ENCODE results near the gene VCAM1.

VCAM1 gene

DNA sequence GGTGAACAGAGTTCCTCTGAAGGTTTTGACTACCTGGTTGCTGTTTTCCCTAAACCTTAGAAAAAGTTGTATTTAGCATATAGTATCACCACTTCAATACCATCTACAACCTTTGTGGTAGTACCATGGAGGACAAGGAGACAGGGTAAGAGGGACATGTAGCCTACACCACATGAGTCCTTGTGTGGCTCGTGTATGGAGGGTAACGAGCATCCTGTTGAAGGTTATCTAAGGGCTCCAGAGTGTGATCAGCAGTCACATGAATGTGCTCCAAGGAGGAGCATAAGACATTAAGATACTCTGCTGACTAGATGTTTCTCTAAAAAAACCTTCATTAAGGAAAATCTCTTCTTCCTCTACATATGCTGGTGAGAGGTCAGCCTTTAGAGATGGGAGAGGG lies 67.3 kb downstream of the VCAM1 start:
- TF ChIP-seq, protein P1, sequence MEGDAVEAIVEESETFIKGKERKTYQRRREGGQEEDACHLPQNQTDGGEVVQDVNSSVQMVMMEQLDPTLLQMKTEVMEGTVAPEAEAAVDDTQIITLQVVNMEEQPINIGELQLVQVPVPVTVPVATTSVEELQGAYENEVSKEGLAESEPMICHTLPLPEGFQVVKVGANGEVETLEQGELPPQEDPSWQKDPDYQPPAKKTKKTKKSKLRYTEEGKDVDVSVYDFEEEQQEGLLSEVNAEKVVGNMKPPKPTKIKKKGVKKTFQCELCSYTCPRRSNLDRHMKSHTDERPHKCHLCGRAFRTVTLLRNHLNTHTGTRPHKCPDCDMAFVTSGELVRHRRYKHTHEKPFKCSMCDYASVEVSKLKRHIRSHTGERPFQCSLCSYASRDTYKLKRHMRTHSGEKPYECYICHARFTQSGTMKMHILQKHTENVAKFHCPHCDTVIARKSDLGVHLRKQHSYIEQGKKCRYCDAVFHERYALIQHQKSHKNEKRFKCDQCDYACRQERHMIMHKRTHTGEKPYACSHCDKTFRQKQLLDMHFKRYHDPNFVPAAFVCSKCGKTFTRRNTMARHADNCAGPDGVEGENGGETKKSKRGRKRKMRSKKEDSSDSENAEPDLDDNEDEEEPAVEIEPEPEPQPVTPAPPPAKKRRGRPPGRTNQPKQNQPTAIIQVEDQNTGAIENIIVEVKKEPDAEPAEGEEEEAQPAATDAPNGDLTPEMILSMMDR (IDR thresholded peaks at IDR 0.05; ENCODE audit: borderline replicate concordance, insufficient read depth, low read depth, low read length), result no peak
- no peak overlapping the region for H3K4me3 ChIP-seq (ENCODE audit: low read depth, low read length)

Measured in GM12875 (cell line).